PC-3 (cell line): ENCODE results near the gene EIPR1. TPM values are rescaled to one million over a fixed set of nuclear protein-coding genes. Genes with fewer than 3 reads are reported as not detected.

Experiments
- ATAC-seq: fragments of 200-7000 bp; cut with Tn5 transposase; 2 replicates; pipeline ENCODE4 v1.9.1; 2020; ENCODE audit warnings: mild to moderate bottlenecking, moderate library complexity
- BruUV-seq: library from RNA; stranded (reverse); fragments of 400-500 nt; replicated peaks from 2 replicates; lab custom pipeline; 2021; lab: Mats Ljungman, UMichigan
- CTCF ChIA-PET: fragments of 300-600 bp; sonication (Branson Sonifier 250); formaldehyde crosslinking; loops from one replicate; lab custom pipeline; 2022; ENCODE audit warnings: antibody characterized with exemption; lab: Charles Lee
- POLR2A ChIA-PET: fragments of 300-600 bp; sonication (Branson Sonifier 250); formaldehyde crosslinking; loops from one replicate; lab custom pipeline; 2022; ENCODE audit warnings: antibody characterized with exemption; ENCODE audit not compliant: unreplicated experiment; lab: Charles Lee
- DNase-seq: peaks from one replicate; pipeline ENCODE4 v3.0.0-alpha.2; 2015
- H2AFZ ChIP-seq: fragments of 300-600 bp; sonication (generic); 2 replicates; pipeline ENCODE4 v1.6.0; 2016; ENCODE audit warnings: antibody characterized with exemption, low read length
- H3F3A ChIP-seq: fragments of 300-600 bp; sonication (generic); one replicate; pipeline ENCODE4 v1.6.0; 2017; ENCODE audit warnings: antibody characterized with exemption, low read length, control low read depth, mild to moderate bottlenecking; ENCODE audit not compliant: unreplicated experiment
- H3K27ac ChIP-seq: fragments of 300-600 bp; sonication (generic); 2 replicates; pipeline ENCODE4 v1.5.1; 2016; ENCODE audit warnings: mild to moderate bottlenecking, low read length
- H3K27me3 ChIP-seq: fragments of 300-600 bp; sonication (generic); 2 replicates; pipeline ENCODE4 v1.6.1; 2016; ENCODE audit warnings: low read length, mixed read lengths
- H3K36me3 ChIP-seq: fragments of 300-600 bp; sonication (generic); 2 replicates; pipeline ENCODE4 v1.6.1; 2016; ENCODE audit warnings: low read depth, mixed run types, low read length, mixed read lengths
- H3K4me1 ChIP-seq: fragments of 300-600 bp; sonication (generic); 2 replicates; pipeline ENCODE4 v1.5.1; 2016; ENCODE audit warnings: low read length; ENCODE audit not compliant: insufficient read depth
- H3K4me2 ChIP-seq: fragments of 300-600 bp; sonication (generic); 2 replicates; pipeline ENCODE4 v1.6.0; 2016; ENCODE audit warnings: low read length
- H3K4me3 ChIP-seq: fragments of 300-600 bp; sonication (generic); 2 replicates; pipeline ENCODE4 v1.5.1; 2016; ENCODE audit warnings: mild to moderate bottlenecking, low read length, mixed read lengths
- H3K79me2 ChIP-seq: fragments of 300-600 bp; sonication (generic); 2 replicates; pipeline ENCODE4 v1.6.1; 2017; ENCODE audit warnings: low read length, mixed read lengths
- H3K9ac ChIP-seq: fragments of 300-600 bp; sonication (generic); 2 replicates; pipeline ENCODE4 v1.6.0; 2016; ENCODE audit warnings: mild to moderate bottlenecking, low read length
- H3K9me2 ChIP-seq: fragments of 300-600 bp; sonication (generic); replicated peaks from 2 replicates; pipeline ENCODE4 v1.6.1; 2016; ENCODE audit warnings: mixed run types, low read length, mixed read lengths
- H3K9me3 ChIP-seq: fragments of 300-600 bp; sonication (generic); 2 replicates; pipeline ENCODE4 v1.6.1; 2016; ENCODE audit warnings: low read length, mixed read lengths
- H4K20me1 ChIP-seq: fragments of 300-600 bp; sonication (generic); 2 replicates; pipeline ENCODE4 v1.6.1; 2016; ENCODE audit warnings: low read length, mixed read lengths
- EZH2 ChIP-seq: fragments of 300-600 bp; sonication (generic); IDR thresholded peaks from one replicate; pipeline ENCODE4 v1.6.1; 2017; ENCODE audit warnings: antibody characterized with exemption, mild to moderate bottlenecking, low read length; ENCODE audit not compliant: unreplicated experiment
- EZH2phosphoT487 ChIP-seq: fragments of 300-600 bp; sonication (generic); IDR thresholded peaks from 2 replicates; pipeline ENCODE4 v1.6.1; 2018; ENCODE audit warnings: mild to moderate bottlenecking, antibody characterized with exemption, low read length, borderline replicate concordance
- intact Hi-C: fragments of 100-400 bp; cut with micrococcal nuclease; formaldehyde crosslinking; loops from 2 replicates; pipeline ENCODE4 v1.9.0; 2023
- total RNA-seq: library from RNA; depleted of rRNA; stranded (reverse); fragments of >200 nt; gene quantifications from 2 replicates; pipeline ENCODE4 v1.2.3, GENCODE V29; 2014
- TF ChIP-seq, protein P1 (sequence below): fragments of 300-600 bp; sonication (generic); conservative IDR thresholded peaks from 2 replicates; pipeline ENCODE4 v1.5.1; 2017; ENCODE audit warnings: antibody characterized with exemption, low read depth, mild to moderate bottlenecking, low read length

The EIPR1 gene
- total RNA-seq, 1 experiment from 2014 or later: 90.1 TPM

DNA sequence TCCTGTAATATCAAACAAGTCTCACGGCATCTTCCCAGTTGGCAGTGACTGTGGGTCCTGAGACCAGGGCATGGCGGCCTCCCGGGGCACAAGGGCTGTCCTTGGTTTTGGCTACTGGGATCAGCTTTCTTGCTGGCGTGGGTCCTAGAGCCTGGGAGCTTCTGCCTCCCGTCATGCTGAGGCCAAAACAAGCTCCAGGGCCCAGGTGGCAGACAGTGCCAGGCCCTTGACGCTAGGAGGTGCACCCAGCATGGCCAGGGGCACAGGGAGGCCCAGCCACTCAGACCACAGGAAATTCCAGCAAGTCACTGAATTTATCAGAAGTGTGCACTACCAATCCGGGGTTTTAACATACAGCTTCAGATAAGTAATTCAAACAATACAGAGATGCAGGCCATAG lies 184.7 kb downstream of the EIPR1 start:
- Histone ChIP-seq H3K36me3 (peaks cover 21% of the 10 kb centered on the region), H3K27ac (no peak overlapping the region), H3K4me1 (no peaks in the 10 kb centered on the region), H3K27me3 (no peaks in the 10 kb centered on the region), H3K4me2 (no peak overlapping the region), H2AFZ (no peak overlapping the region), H3K9me2 (no peaks in the 10 kb centered on the region), H3K4me3 (no peak overlapping the region), H3K9ac (no peak overlapping the region), H4K20me1 (no peaks in the 10 kb centered on the region), H3K79me2 (no peaks in the 10 kb centered on the region), H3F3A (no peaks in the 10 kb centered on the region), H3K9me3 (no peaks in the 10 kb centered on the region)
- CTCF ChIA-PET: no interaction called here
- ATAC-seq (no peak), DNase-seq (no peak)
- BruUV-seq: no TSS peak
- intact Hi-C loops: no loop called here
- TF ChIP-seq EZH2phosphoT487 (no peak), EZH2 (no peak)
- TF ChIP-seq, protein P1, sequence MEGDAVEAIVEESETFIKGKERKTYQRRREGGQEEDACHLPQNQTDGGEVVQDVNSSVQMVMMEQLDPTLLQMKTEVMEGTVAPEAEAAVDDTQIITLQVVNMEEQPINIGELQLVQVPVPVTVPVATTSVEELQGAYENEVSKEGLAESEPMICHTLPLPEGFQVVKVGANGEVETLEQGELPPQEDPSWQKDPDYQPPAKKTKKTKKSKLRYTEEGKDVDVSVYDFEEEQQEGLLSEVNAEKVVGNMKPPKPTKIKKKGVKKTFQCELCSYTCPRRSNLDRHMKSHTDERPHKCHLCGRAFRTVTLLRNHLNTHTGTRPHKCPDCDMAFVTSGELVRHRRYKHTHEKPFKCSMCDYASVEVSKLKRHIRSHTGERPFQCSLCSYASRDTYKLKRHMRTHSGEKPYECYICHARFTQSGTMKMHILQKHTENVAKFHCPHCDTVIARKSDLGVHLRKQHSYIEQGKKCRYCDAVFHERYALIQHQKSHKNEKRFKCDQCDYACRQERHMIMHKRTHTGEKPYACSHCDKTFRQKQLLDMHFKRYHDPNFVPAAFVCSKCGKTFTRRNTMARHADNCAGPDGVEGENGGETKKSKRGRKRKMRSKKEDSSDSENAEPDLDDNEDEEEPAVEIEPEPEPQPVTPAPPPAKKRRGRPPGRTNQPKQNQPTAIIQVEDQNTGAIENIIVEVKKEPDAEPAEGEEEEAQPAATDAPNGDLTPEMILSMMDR: no peak
- POLR2A ChIA-PET: no interaction called here

DNA sequence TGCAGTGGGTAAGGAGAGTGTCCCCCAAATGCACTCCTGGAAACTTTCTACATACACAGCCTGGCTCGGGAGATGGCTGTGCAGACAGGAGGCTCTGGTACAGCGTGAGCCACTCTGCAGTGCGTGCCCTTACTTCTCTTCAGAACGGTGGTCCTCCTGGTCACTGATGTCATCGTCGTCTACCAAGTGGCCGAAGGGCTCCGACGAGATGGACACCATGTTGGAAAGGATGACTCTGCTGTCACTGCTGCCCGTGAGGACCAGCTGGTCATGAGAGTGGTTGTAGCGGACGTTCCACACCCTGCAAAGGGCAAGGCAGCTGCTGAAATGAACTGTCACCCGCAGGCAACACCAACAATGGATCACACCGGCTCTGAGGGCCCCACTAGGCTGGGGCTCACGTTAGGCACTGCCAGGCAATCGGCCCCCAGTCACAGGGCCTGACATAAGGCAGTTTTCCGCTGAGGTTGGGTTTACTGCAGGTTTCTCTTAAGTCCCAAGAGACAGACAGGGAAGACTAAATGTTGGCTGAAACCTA lies 185.3 kb downstream of the EIPR1 start:
- H3K36me3 ChIP-seq: peaks cover 21% of the 10 kb centered on the region
- DNase-seq (no peak), ATAC-seq (no peak)
- H3K4me1 ChIP-seq: no peaks in the 10 kb centered on the region
- no peak overlapping the region for H3K9ac ChIP-seq
- H3F3A ChIP-seq: no peaks in the 10 kb centered on the region
- H3K9me3 ChIP-seq: no peaks in the 10 kb centered on the region
- H3K4me2 ChIP-seq: no peak overlapping the region
- no peak overlapping the region for H2AFZ ChIP-seq
- ChIA-PET POLR2A (no interaction called here), CTCF (no interaction called here)
- TF ChIP-seq, protein P1: no peak
- TF ChIP-seq EZH2: no peak
- no peak for TF ChIP-seq EZH2phosphoT487
- no peaks in the 10 kb centered on the region for H3K9me2 ChIP-seq
- no peaks in the 10 kb centered on the region for H3K79me2 ChIP-seq
- BruUV-seq: no TSS peak
- H4K20me1 ChIP-seq: no peaks in the 10 kb centered on the region
- H3K27ac ChIP-seq: no peak overlapping the region
- intact Hi-C loops: no loop called here
- H3K4me3 ChIP-seq: no peak overlapping the region
- no peaks in the 10 kb centered on the region for H3K27me3 ChIP-seq

DNA sequence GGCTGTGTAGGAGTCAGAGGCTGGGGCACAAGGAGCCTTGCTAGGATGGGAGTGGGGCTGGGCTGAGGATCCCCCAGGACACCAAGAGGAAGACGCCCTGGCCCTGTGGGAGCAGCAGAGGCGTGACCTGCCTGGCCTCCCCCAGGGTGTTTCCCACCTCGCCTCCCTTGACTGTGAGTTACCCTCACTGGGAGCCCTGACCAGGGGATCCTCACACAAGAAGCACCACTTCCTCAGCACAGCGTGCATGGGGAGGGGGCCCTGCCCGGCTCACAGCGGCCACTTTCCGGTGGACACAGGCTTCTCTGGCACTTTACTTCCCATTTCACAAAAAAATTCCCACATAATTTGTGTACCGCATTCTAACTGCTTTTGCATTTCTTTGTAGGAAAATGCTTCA lies 187.7 kb downstream of the EIPR1 start:
- no peak overlapping the region for H3K27ac ChIP-seq
- BruUV-seq: no TSS peak
- H3K4me1 ChIP-seq: no peaks in the 10 kb centered on the region
- no peak overlapping the region for H3K4me2 ChIP-seq
- H3K36me3 ChIP-seq: peaks cover 16% of the 10 kb centered on the region
- no peaks in the 10 kb centered on the region for H3K9me3 ChIP-seq
- no peaks in the 10 kb centered on the region for H3K27me3 ChIP-seq
- POLR2A ChIA-PET: no interaction called here
- intact Hi-C loops: no loop called here
- no peak for DNase-seq
- TF ChIP-seq EZH2: no peak
- TF ChIP-seq, protein P1: no peak
- no peaks in the 10 kb centered on the region for H3K79me2 ChIP-seq
- ATAC-seq: no peak
- no peak overlapping the region for H2AFZ ChIP-seq
- no peaks in the 10 kb centered on the region for H4K20me1 ChIP-seq
- H3F3A ChIP-seq: no peaks in the 10 kb centered on the region
- CTCF ChIA-PET: no interaction called here
- no peak overlapping the region for H3K9ac ChIP-seq
- H3K4me3 ChIP-seq: no peak overlapping the region
- H3K9me2 ChIP-seq: no peaks in the 10 kb centered on the region
